Thoracic aorta (tissue), 2 donors: Measurements from ENCODE around the gene TNS3. TPM values are rescaled to one million over a fixed set of nuclear protein-coding genes. Genes with fewer than 3 reads are reported as not detected.

Experiments
- ATAC-seq: fragments of 150-250 bp; one replicate; pipeline ENCODE4 v1.8.0; 2017; ENCODE audit warnings: low read depth; ENCODE audit not compliant: insufficient number of reproducible peaks, low FRiP score
- DNase-seq: peaks from one replicate; pipeline ENCODE4 v3.0.0-alpha.2; 2020; ENCODE audit warnings: low spot score
- H3K27ac ChIP-seq, 2 donors: fragments of 200-600 bp; sonication (generic); 1 replicate in 1 of 2; 2 replicates in 1 of 2; pipeline ENCODE4 v1.5.1; 2016; ENCODE audit warnings: mild to moderate bottlenecking in 2 of 2, moderate library complexity in 2 of 2
- H3K27me3 ChIP-seq: fragments of 200-600 bp; sonication (generic); replicated peaks from 2 replicates; pipeline ENCODE4 v1.6.0; 2016; ENCODE audit warnings: mild to moderate bottlenecking; ENCODE audit not compliant: insufficient read depth
- H3K36me3 ChIP-seq: fragments of 200-600 bp; sonication (generic); one replicate; pipeline ENCODE4 v1.5.1; 2016
- H3K4me1 ChIP-seq, 2 donors: fragments of 200-600 bp; sonication (generic); 1 replicate in 1 of 2; 2 replicates in 1 of 2; pipeline versions ENCODE4 v1.5.1 to v1.6.0; 2016; ENCODE audit warnings: low read depth in 2 of 2, mild to moderate bottlenecking in 1 of 2; ENCODE audit not compliant: control insufficient read depth in 1 of 2
- H3K4me3 ChIP-seq: fragments of 200-600 bp; sonication (generic); 2 replicates; pipeline ENCODE4 v1.5.1; 2016; ENCODE audit warnings: mild to moderate bottlenecking
- H3K9me3 ChIP-seq: fragments of 200-600 bp; sonication (generic); 2 replicates; pipeline ENCODE4 v1.5.1; 2016
- CTCF ChIP-seq: fragments of 200-600 bp; sonication (generic); IDR thresholded peaks from one replicate; pipeline ENCODE4 v1.5.1; 2019; ENCODE audit warnings: antibody characterized with exemption
- total RNA-seq, 2 donors: library from RNA; depleted of rRNA; stranded (reverse); fragments of >200 nt; gene quantifications; one replicate each; pipeline versions ENCODE4 v1.1.0 to v1.2.3, GENCODE V29; 2016

TNS3 gene
- total RNA-seq, 2 donors from 2014 or later: 138 to 151 TPM

GRCh38 chr7:47370461-47371042, 211.4 kb downstream of the TNS3 start:
- Histone ChIP-seq H3K27ac (no peak overlapping the region), H3K27me3 (no peaks in the 10 kb centered on the region), H3K4me3 (no peak overlapping the region), H3K36me3 (peaks cover 19% of the 10 kb centered on the region), H3K4me1 (peaks cover 0 to 12% of the 10 kb centered on the region in 2 donors), H3K9me3 (no peaks in the 10 kb centered on the region)
- TF ChIP-seq CTCF: no peak
- ATAC-seq: no peak
- DNase-seq: no peak

- Histone ChIP-seq H3K27me3 (no peaks in the 10 kb centered on the region), H3K27ac (no peak overlapping the region), H3K9me3 (no peaks in the 10 kb centered on the region), H3K4me3 (no peak overlapping the region), H3K4me1 (peaks cover 0 to 6% of the 10 kb centered on the region in 2 donors), H3K36me3 (peaks cover 19% of the 10 kb centered on the region)
- ATAC-seq (no peak), DNase-seq (no peak)
- TF ChIP-seq CTCF: no peak
These were observed 212.2 kb downstream of the TNS3 start for GRCh38 chr7:47369736-47370135.

- TF ChIP-seq CTCF: no peak
- Histone ChIP-seq H3K4me1 (peaks cover 0 to 6% of the 10 kb centered on the region in 2 donors), H3K27ac (no peak overlapping the region), H3K9me3 (no peaks in the 10 kb centered on the region), H3K4me3 (no peak overlapping the region), H3K36me3 (peaks cover 19% of the 10 kb centered on the region), H3K27me3 (no peaks in the 10 kb centered on the region)
- no peak for DNase-seq
- no peak for ATAC-seq
These were observed 213.6 kb downstream of the TNS3 start for GRCh38 chr7:47368190-47368812.

GRCh38 chr7:47367369-47367768, 214.5 kb downstream of the TNS3 start:
- Histone ChIP-seq H3K27me3 (no peaks in the 10 kb centered on the region), H3K4me1 (peaks cover 0 to 6% of the 10 kb centered on the region in 2 donors), H3K4me3 (no peak overlapping the region), H3K9me3 (no peaks in the 10 kb centered on the region), H3K36me3 (peaks cover 19% of the 10 kb centered on the region), H3K27ac (no peak overlapping the region)
- DNase-seq: no peak
- ATAC-seq: no peak
- TF ChIP-seq CTCF: no peak

- no peaks in the 10 kb centered on the region for H3K9me3 ChIP-seq
- no peak for TF ChIP-seq CTCF
- DNase-seq (no peak), ATAC-seq (no peak)
- no peak overlapping the region for H3K4me3 ChIP-seq
- H3K36me3 ChIP-seq: peaks cover 19% of the 10 kb centered on the region
- H3K27ac ChIP-seq: no peak overlapping the region
- no peaks in the 10 kb centered on the region for H3K27me3 ChIP-seq
- peaks cover 0 to 6% of the 10 kb centered on the region in 2 donors for H3K4me1 ChIP-seq
These were observed 215.0 kb downstream of the TNS3 start for GRCh38 chr7:47366960-47367359.
